PC-3 (cell line): ENCODE measurements around the gene TRIM25. TPM values are rescaled to one million over a fixed set of nuclear protein-coding genes. Genes with fewer than 3 reads are reported as not detected.

Source experiments
- ATAC-seq: fragments of 200-7000 bp; cut with Tn5 transposase; 2 replicates; pipeline ENCODE4 v1.9.1; 2020; ENCODE audit warnings: mild to moderate bottlenecking, moderate library complexity
- BruUV-seq: library from RNA; stranded (reverse); fragments of 400-500 nt; replicated peaks from 2 replicates; lab custom pipeline; 2021; lab: Mats Ljungman, UMichigan
- CTCF ChIA-PET: fragments of 300-600 bp; sonication (Branson Sonifier 250); formaldehyde crosslinking; loops from one replicate; lab custom pipeline; 2022; ENCODE audit warnings: antibody characterized with exemption; lab: Charles Lee
- POLR2A ChIA-PET: fragments of 300-600 bp; sonication (Branson Sonifier 250); formaldehyde crosslinking; loops from one replicate; lab custom pipeline; 2022; ENCODE audit warnings: antibody characterized with exemption; ENCODE audit not compliant: unreplicated experiment; lab: Charles Lee
- DNase-seq: peaks from one replicate; pipeline ENCODE4 v3.0.0-alpha.2; 2015
- H2AFZ ChIP-seq: fragments of 300-600 bp; sonication (generic); 2 replicates; pipeline ENCODE4 v1.6.0; 2016; ENCODE audit warnings: antibody characterized with exemption, low read length
- H3F3A ChIP-seq: fragments of 300-600 bp; sonication (generic); one replicate; pipeline ENCODE4 v1.6.0; 2017; ENCODE audit warnings: antibody characterized with exemption, low read length, control low read depth, mild to moderate bottlenecking; ENCODE audit not compliant: unreplicated experiment
- H3K27ac ChIP-seq: fragments of 300-600 bp; sonication (generic); 2 replicates; pipeline ENCODE4 v1.5.1; 2016; ENCODE audit warnings: mild to moderate bottlenecking, low read length
- H3K27me3 ChIP-seq: fragments of 300-600 bp; sonication (generic); 2 replicates; pipeline ENCODE4 v1.6.1; 2016; ENCODE audit warnings: low read length, mixed read lengths
- H3K36me3 ChIP-seq: fragments of 300-600 bp; sonication (generic); 2 replicates; pipeline ENCODE4 v1.6.1; 2016; ENCODE audit warnings: low read depth, mixed run types, low read length, mixed read lengths
- H3K4me1 ChIP-seq: fragments of 300-600 bp; sonication (generic); 2 replicates; pipeline ENCODE4 v1.5.1; 2016; ENCODE audit warnings: low read length; ENCODE audit not compliant: insufficient read depth
- H3K4me2 ChIP-seq: fragments of 300-600 bp; sonication (generic); 2 replicates; pipeline ENCODE4 v1.6.0; 2016; ENCODE audit warnings: low read length
- H3K4me3 ChIP-seq: fragments of 300-600 bp; sonication (generic); 2 replicates; pipeline ENCODE4 v1.5.1; 2016; ENCODE audit warnings: mild to moderate bottlenecking, low read length, mixed read lengths
- H3K79me2 ChIP-seq: fragments of 300-600 bp; sonication (generic); 2 replicates; pipeline ENCODE4 v1.6.1; 2017; ENCODE audit warnings: low read length, mixed read lengths
- H3K9ac ChIP-seq: fragments of 300-600 bp; sonication (generic); 2 replicates; pipeline ENCODE4 v1.6.0; 2016; ENCODE audit warnings: mild to moderate bottlenecking, low read length
- H3K9me2 ChIP-seq: fragments of 300-600 bp; sonication (generic); replicated peaks from 2 replicates; pipeline ENCODE4 v1.6.1; 2016; ENCODE audit warnings: mixed run types, low read length, mixed read lengths
- H3K9me3 ChIP-seq: fragments of 300-600 bp; sonication (generic); 2 replicates; pipeline ENCODE4 v1.6.1; 2016; ENCODE audit warnings: low read length, mixed read lengths
- H4K20me1 ChIP-seq: fragments of 300-600 bp; sonication (generic); 2 replicates; pipeline ENCODE4 v1.6.1; 2016; ENCODE audit warnings: low read length, mixed read lengths
- EZH2 ChIP-seq: fragments of 300-600 bp; sonication (generic); IDR thresholded peaks from one replicate; pipeline ENCODE4 v1.6.1; 2017; ENCODE audit warnings: antibody characterized with exemption, mild to moderate bottlenecking, low read length; ENCODE audit not compliant: unreplicated experiment
- EZH2phosphoT487 ChIP-seq: fragments of 300-600 bp; sonication (generic); IDR thresholded peaks from 2 replicates; pipeline ENCODE4 v1.6.1; 2018; ENCODE audit warnings: mild to moderate bottlenecking, antibody characterized with exemption, low read length, borderline replicate concordance
- intact Hi-C: fragments of 100-400 bp; cut with micrococcal nuclease; formaldehyde crosslinking; loops from 2 replicates; pipeline ENCODE4 v1.9.0; 2023
- total RNA-seq: library from RNA; depleted of rRNA; stranded (reverse); fragments of >200 nt; gene quantifications from 2 replicates; pipeline ENCODE4 v1.2.3, GENCODE V29; 2014
- TF ChIP-seq, protein P1 (sequence below): fragments of 300-600 bp; sonication (generic); conservative IDR thresholded peaks from 2 replicates; pipeline ENCODE4 v1.5.1; 2017; ENCODE audit warnings: antibody characterized with exemption, low read depth, mild to moderate bottlenecking, low read length

Gene TRIM25
- total RNA-seq, 1 experiment from 2014 or later: 44.0 TPM

DNA sequence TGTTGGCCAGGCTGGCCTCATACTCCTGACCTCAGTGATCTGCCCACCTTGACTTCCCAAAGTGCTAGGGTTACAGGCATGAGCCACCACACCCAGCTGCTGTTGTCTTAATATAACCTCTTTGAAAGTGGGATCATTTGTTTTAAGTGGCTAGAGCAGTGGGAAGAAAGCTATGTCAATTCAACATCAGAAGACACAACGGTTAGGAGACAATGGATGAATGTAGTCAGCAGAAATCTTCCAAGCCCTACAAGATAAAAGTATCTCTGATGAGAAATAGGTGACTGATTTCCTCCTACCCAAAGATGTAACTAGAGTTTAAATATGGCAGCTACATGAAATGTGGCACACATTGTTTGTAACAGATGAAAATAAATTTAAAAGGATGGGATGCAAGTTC, 20.0 kb upstream of the TRIM25 start:
- H3K36me3 ChIP-seq: peaks cover 80% of the 10 kb centered on the region
- H3K79me2 ChIP-seq: no peaks in the 10 kb centered on the region
- H3K4me3 ChIP-seq: no peak overlapping the region
- H3K27ac ChIP-seq: no peak overlapping the region
- BruUV-seq: no TSS peak
- no peaks in the 10 kb centered on the region for H3F3A ChIP-seq
- H3K27me3 ChIP-seq: no peaks in the 10 kb centered on the region
- ChIA-PET POLR2A (no interaction called here), CTCF (no interaction called here)
- ATAC-seq (no peak), DNase-seq (no peak)
- peaks cover 28% of the 10 kb centered on the region for H3K9me3 ChIP-seq
- intact Hi-C loops: no loop called here
- H3K9me2 ChIP-seq: no peaks in the 10 kb centered on the region
- H3K9ac ChIP-seq: no peak overlapping the region
- TF ChIP-seq, protein P1, sequence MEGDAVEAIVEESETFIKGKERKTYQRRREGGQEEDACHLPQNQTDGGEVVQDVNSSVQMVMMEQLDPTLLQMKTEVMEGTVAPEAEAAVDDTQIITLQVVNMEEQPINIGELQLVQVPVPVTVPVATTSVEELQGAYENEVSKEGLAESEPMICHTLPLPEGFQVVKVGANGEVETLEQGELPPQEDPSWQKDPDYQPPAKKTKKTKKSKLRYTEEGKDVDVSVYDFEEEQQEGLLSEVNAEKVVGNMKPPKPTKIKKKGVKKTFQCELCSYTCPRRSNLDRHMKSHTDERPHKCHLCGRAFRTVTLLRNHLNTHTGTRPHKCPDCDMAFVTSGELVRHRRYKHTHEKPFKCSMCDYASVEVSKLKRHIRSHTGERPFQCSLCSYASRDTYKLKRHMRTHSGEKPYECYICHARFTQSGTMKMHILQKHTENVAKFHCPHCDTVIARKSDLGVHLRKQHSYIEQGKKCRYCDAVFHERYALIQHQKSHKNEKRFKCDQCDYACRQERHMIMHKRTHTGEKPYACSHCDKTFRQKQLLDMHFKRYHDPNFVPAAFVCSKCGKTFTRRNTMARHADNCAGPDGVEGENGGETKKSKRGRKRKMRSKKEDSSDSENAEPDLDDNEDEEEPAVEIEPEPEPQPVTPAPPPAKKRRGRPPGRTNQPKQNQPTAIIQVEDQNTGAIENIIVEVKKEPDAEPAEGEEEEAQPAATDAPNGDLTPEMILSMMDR: no peak
- no peak for TF ChIP-seq EZH2
- TF ChIP-seq EZH2phosphoT487: no peak
- peaks cover 15% of the 10 kb centered on the region for H3K4me1 ChIP-seq
- no peaks in the 10 kb centered on the region for H4K20me1 ChIP-seq
- no peak overlapping the region for H3K4me2 ChIP-seq
- no peak overlapping the region for H2AFZ ChIP-seq

DNA sequence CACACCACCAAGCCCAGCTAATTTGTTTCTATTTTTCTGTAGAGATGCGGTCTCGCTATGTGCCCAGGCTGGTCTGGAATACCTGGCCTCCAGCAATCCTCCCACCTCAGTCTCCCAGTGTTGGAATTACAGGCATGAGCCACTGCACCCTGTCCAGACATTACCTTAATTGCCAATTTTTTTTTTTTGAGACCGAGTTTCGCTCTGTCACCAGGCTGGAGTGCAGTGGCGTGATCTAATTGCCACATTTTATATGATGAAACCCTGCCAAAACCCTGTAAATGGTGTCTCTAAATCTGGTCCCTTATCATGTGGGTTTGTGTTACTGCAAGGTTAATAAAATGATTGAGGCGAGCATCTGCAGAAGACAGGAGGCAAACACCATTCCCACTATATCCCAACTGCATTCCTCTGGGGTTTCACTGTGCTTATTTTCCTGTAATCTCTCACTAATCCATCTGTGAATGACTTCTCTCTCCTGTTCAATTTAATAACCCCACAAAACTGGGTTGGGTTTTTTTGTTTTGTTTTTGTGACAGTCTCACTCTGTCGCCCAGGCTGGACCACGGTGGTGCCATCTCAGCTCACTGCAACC, 19.4 kb upstream of the TRIM25 start:
- H3K27ac ChIP-seq: no peak overlapping the region
- H3F3A ChIP-seq: no peaks in the 10 kb centered on the region
- H3K79me2 ChIP-seq: no peaks in the 10 kb centered on the region
- ChIA-PET CTCF (no interaction called here), POLR2A (no interaction called here)
- DNase-seq: no peak
- no peak for ATAC-seq
- peaks cover 32% of the 10 kb centered on the region for H3K9me3 ChIP-seq
- peaks cover 78% of the 10 kb centered on the region for H3K36me3 ChIP-seq
- intact Hi-C loops: no loop called here
- no peak overlapping the region for H3K4me3 ChIP-seq
- H3K9ac ChIP-seq: no peak overlapping the region
- no peak overlapping the region for H2AFZ ChIP-seq
- no peak for TF ChIP-seq EZH2
- TF ChIP-seq, protein P1: no peak
- peaks cover 9% of the 10 kb centered on the region for H3K4me1 ChIP-seq
- no TSS peak for BruUV-seq
- no peaks in the 10 kb centered on the region for H3K27me3 ChIP-seq
- H3K9me2 ChIP-seq: no peaks in the 10 kb centered on the region
- H3K4me2 ChIP-seq: no peak overlapping the region
- H4K20me1 ChIP-seq: no peaks in the 10 kb centered on the region

DNA sequence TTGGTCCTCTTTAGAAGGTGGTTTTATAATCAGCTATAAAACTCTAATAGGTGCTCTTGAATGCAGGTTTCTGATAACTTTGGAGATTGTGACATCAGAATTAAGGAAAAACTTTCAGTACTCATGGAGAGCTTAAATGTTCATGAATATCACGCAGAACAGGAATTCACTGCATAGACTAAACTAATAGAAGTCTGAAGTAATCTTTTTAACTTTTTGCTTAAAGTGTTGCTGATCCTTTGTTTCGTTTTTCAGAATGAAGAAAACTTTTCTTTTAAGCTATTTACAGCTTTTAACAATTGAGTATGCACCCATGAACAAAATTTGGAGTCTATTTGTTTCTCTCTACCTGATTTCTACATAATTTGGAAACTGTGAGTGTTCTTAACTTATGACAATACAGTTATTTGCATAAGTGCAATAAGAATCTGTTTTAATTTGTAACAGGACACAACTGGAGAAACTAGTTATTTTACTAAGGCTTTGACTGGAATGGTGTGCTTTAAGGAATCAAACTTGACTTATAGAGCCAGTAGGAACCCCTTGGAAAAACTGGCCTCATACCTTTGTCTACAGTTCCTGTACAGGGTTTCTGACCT, 17.0 kb upstream of the TRIM25 start:
- no peak for ATAC-seq
- Histone ChIP-seq H3K27ac (no peak overlapping the region), H3F3A (no peaks in the 10 kb centered on the region), H3K9ac (no peak overlapping the region), H3K4me3 (no peak overlapping the region), H2AFZ (no peak overlapping the region), H3K27me3 (no peaks in the 10 kb centered on the region), H3K9me3 (peaks cover 32% of the 10 kb centered on the region), H3K4me2 (no peak overlapping the region), H3K9me2 (no peaks in the 10 kb centered on the region), H3K4me1 (no peaks in the 10 kb centered on the region), H3K79me2 (no peaks in the 10 kb centered on the region), H3K36me3 (peaks cover 58% of the 10 kb centered on the region), H4K20me1 (no peaks in the 10 kb centered on the region)
- DNase-seq: no peak
- CTCF ChIA-PET: no interaction called here
- no TSS peak for BruUV-seq
- POLR2A ChIA-PET: interaction anchor here (0.6 kb wide), 2 partner anchors 17 to 857 kb away, joined by 3 to 5 read pairs; partner anchors contain the start of gene TRIM25
- intact Hi-C loops: no loop called here
- TF ChIP-seq, protein P1: no peak
- TF ChIP-seq EZH2: no peak
- no peak for TF ChIP-seq EZH2phosphoT487
